Sigmoid colon (tissue), 7 donors: Measurements from ENCODE around the gene HCRT. TPM values are rescaled to one million over a fixed set of nuclear protein-coding genes. Genes with fewer than 3 reads are reported as not detected.

ENCODE experiments used
- DNase-seq: peaks from one replicate; pipeline ENCODE4 v3.0.0-alpha.2; 2019
- H3K27ac ChIP-seq, 4 donors: fragments of 200-600 bp; sonication (generic); one replicate each; pipeline ENCODE4 v1.5.1; 2016 to 2019; ENCODE audit warnings: mild to moderate bottlenecking in 1 of 4
- H3K27me3 ChIP-seq, 3 donors: fragments of 200-600 bp; sonication (generic); one replicate each; pipeline ENCODE4 v1.5.1; 2019; ENCODE audit warnings: mild to moderate bottlenecking in 1 of 3
- H3K36me3 ChIP-seq, 4 donors: fragments of 200-600 bp; sonication (generic); one replicate each; pipeline ENCODE4 v1.5.1; 2016 to 2019
- H3K4me1 ChIP-seq, 4 donors: fragments of 200-600 bp; sonication (generic); one replicate each; pipeline ENCODE4 v1.5.1; 2017 to 2019
- H3K4me3 ChIP-seq, 4 donors: fragments of 200-600 bp; sonication (generic); one replicate each; pipeline ENCODE4 v1.5.1; 2017 to 2019; ENCODE audit warnings: mild to moderate bottlenecking in 2 of 4, moderate library complexity in 1 of 4
- H3K9me3 ChIP-seq, 4 donors: fragments of 200-600 bp in 3 of 4; sonication (generic) in 3 of 4; one replicate each; pipeline versions ENCODE4 v1.5.1 to v1.6.1; 2013 to 2019
- EP300 ChIP-seq, 4 donors: sonication (generic); formaldehyde crosslinking; IDR thresholded peaks; one replicate each; pipeline ENCODE4 v1.6.1; 2017; ENCODE audit warnings: antibody characterized with exemption in 4 of 4
- POLR2A ChIP-seq, 2 donors: fragments of 450-650 bp; IDR thresholded peaks; one replicate each; pipeline ENCODE4 v1.6.1; 2016; ENCODE audit warnings: antibody characterized with exemption in 2 of 2, mild to moderate bottlenecking in 2 of 2, moderate library complexity in 2 of 2
- POLR2AphosphoS5 ChIP-seq, 4 donors: sonication (generic); formaldehyde crosslinking; IDR thresholded peaks; one replicate each; pipeline ENCODE4 v1.6.1; 2017; ENCODE audit warnings: antibody characterized with exemption in 4 of 4
- WGBS, 2 donors: extraction: QIAGEN DNeasy Blood & Tissue Kit; methylation state at CpG; one replicate each; pipeline ENCODE4 v1.1.7; 2013; 5-methylcytosine and 5-hydroxymethylcytosine counted together
- intact Hi-C: fragments of 100-400 bp; cut with DNase I; formaldehyde crosslinking; loops from one replicate; pipeline ENCODE4 v1.15.1; 2023
- polyA plus RNA-seq, 3 donors: library from polyadenylated mRNA; stranded (reverse); fragments of 200-250 nt; gene quantifications; one replicate each; pipeline ENCODE4 v1.2.3, GENCODE V29; 2013
- total RNA-seq, 4 donors: library from RNA; depleted of rRNA; stranded (reverse); fragments of >200 nt; gene quantifications; one replicate each; pipeline ENCODE4 v1.1.0, GENCODE V29; 2016
- TF ChIP-seq, protein P1 (sequence below), 4 experiments: fragments of 450-650 bp in 3 of 4; fragments of 200-600 bp in 1 of 4; IDR thresholded peaks; one replicate each; pipeline ENCODE4 v1.5.1; 2016 to 2019; ENCODE audit warnings: antibody characterized with exemption in 4 of 4, mild to moderate bottlenecking in 3 of 4, moderate library complexity in 2 of 4
- donor health status: healthy with polysubstance abuse.
- donor health status: Bipolar disorder and iron deficiency.
- donor health status: healthy.

HCRT gene
- total and polyA plus RNA-seq, 7 donors, result not detected

DNA sequence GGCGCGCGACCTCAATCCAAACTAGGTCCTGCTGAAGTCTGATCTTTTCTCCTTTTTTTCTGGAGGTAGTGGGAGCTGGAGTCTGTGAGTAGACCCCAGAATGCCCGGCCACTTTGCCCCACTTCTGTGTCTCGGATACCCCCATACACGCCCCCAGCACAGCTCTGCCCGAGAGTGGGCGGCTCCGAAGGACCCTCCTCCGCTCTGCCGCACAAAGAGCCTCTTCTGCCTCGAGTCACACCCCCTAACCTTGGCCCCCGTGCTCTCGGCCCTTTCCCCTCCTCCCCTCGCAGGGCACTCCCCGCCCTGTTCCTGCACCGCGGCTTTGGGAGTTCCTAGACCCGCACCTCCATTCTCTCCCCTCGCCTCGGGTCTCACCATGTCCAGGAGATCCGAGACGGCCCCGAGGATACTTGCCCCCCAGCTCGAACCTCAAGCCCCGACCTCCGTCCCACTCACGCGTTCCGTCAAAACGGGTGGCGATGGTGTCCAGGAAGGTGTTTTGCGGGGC lies 4.8 kb downstream of the HCRT start:
- H3K27me3 ChIP-seq, result peaks cover 17 to 42% (median 28%) of the 10 kb centered on the region in 3 donors
- TF ChIP-seq, protein P1, sequence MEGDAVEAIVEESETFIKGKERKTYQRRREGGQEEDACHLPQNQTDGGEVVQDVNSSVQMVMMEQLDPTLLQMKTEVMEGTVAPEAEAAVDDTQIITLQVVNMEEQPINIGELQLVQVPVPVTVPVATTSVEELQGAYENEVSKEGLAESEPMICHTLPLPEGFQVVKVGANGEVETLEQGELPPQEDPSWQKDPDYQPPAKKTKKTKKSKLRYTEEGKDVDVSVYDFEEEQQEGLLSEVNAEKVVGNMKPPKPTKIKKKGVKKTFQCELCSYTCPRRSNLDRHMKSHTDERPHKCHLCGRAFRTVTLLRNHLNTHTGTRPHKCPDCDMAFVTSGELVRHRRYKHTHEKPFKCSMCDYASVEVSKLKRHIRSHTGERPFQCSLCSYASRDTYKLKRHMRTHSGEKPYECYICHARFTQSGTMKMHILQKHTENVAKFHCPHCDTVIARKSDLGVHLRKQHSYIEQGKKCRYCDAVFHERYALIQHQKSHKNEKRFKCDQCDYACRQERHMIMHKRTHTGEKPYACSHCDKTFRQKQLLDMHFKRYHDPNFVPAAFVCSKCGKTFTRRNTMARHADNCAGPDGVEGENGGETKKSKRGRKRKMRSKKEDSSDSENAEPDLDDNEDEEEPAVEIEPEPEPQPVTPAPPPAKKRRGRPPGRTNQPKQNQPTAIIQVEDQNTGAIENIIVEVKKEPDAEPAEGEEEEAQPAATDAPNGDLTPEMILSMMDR (IDR thresholded peaks at IDR 0.05), result no peak
- TF ChIP-seq POLR2AphosphoS5 (IDR thresholded peaks at IDR 0.05) (no peak), EP300 (IDR thresholded peaks at IDR 0.05) (no peak), POLR2A (IDR thresholded peaks at IDR 0.05) (no peak)
- no peaks in the 10 kb centered on the region for H3K9me3 ChIP-seq
- DNase-seq, result no peak
- intact Hi-C loops, result no loop called here
- no peaks in the 10 kb centered on the region for H3K36me3 ChIP-seq
- WGBS, 2 donors, result 2 to 3% methylated on average over 33 of the region's 33 CpGs
- H3K27ac ChIP-seq, result no peak overlapping the region
- peaks cover 0 to 45% (median 29%) of the 10 kb centered on the region in 4 donors for H3K4me1 ChIP-seq
- H3K4me3 ChIP-seq, result peak overlapping the region in 3 of 4 donors; percentile 30 to 42 (median 30)

DNA sequence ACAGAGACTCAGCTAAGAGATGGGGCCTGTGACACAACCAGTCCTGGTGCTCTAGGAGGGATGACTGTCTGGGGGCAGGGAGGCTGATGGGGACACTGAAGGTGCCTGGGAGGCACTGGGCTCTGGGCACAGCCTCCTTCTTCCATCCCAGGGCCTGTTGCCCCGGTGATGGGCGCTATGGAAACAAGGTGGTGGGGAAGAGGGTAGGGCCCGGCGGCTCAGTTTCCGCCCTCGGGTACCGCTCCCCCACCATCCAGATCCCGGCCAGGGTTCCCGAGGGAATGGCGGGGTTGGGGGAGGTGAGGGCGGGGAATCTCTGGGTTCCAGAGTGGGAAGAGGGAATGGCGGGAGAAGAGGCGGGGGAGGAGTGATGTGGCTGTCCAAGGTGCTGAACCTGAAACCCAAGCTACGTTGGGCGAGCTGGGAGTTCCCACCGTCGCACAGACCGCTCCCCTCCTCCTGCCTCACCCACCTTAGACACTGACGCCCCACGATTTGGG lies 5.3 kb downstream of the HCRT start:
- TF ChIP-seq POLR2A (IDR thresholded peaks at IDR 0.05) (no peak), EP300 (IDR thresholded peaks at IDR 0.05) (no peak)
- Histone ChIP-seq H3K36me3 (no peaks in the 10 kb centered on the region), H3K9me3 (no peaks in the 10 kb centered on the region), H3K27ac (no peak overlapping the region), H3K4me1 (peaks cover 0 to 42% (median 29%) of the 10 kb centered on the region in 4 donors), H3K4me3 (no peak overlapping the region), H3K27me3 (peaks cover 17 to 42% (median 28%) of the 10 kb centered on the region in 3 donors)
- intact Hi-C loops, result no loop called here
- 11 to 17% methylated on average over 20 of the region's 20 CpGs for WGBS, 2 donors
- DNase-seq, result no peak

DNA sequence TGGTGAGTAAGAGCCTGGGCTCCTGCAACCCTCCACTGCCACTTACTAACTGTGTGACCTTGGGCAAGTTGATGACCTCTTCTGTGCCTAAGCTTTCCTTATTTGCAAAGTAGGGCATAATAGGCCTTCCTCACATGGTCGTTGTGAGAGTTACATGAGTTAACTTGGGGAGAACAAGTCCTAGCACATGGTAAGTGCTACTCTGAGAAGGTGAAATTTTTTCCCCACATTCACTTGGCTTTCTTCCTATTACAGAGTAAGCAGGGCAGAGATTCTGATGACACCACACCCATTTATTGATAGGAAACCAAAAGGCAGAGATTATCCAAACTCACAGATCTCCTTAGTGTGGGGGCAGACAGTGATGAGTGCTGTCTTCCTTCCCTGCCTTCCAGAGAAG lies 5.9 kb downstream of the HCRT start:
- no peak overlapping the region for H3K4me3 ChIP-seq
- no peak overlapping the region for H3K27ac ChIP-seq
- intact Hi-C loops, result no loop called here
- H3K36me3 ChIP-seq, result no peaks in the 10 kb centered on the region
- H3K27me3 ChIP-seq, result peaks cover 17 to 42% (median 28%) of the 10 kb centered on the region in 3 donors
- DNase-seq, result no peak
- peaks cover 0 to 35% (median 25%) of the 10 kb centered on the region in 4 donors for H3K4me1 ChIP-seq
- no peaks in the 10 kb centered on the region for H3K9me3 ChIP-seq
- no peak for TF ChIP-seq EP300 (IDR thresholded peaks at IDR 0.05)
- TF ChIP-seq, protein P1 (IDR thresholded peaks at IDR 0.05), result no peak
- 15 to 27% methylated on average over 1 of the region's 1 CpG for WGBS, 2 donors

DNA sequence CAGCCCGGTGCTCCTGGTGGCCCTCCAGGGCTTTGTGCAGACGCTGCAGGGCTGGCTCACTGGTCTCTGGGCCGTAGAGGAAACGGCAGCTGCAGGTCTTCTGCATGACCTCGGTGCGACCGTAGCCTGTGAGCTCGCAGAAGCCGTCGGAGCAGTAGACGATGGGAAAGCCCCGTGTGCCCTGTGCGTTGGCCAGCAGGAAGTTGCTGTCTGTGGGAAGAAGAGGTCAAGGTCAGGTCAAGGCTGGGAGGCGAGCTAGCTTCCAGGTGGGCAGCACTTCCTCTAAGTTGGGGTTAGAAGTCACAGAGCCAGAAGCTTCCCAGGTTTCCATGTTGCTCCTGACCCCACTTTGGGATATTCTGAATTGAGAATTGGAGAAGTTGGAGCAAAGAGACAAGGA lies 6.4 kb downstream of the HCRT start:
- TF ChIP-seq POLR2AphosphoS5 (IDR thresholded peaks at IDR 0.05) (no peak), EP300 (IDR thresholded peaks at IDR 0.05) (no peak), POLR2A (IDR thresholded peaks at IDR 0.05) (no peak)
- TF ChIP-seq, protein P1 (IDR thresholded peaks at IDR 0.05), result no peak
- H3K4me3 ChIP-seq, result no peak overlapping the region
- H3K36me3 ChIP-seq, result no peaks in the 10 kb centered on the region
- H3K27ac ChIP-seq, result no peak overlapping the region
- H3K9me3 ChIP-seq, result no peaks in the 10 kb centered on the region
- peaks cover 17 to 42% (median 28%) of the 10 kb centered on the region in 3 donors for H3K27me3 ChIP-seq
- H3K4me1 ChIP-seq, result peaks cover 0 to 30% (median 21%) of the 10 kb centered on the region in 4 donors
- DNase-seq, result no peak
- 29 to 37% methylated on average over 14 of the region's 14 CpGs for WGBS, 2 donors
- intact Hi-C loops, result no loop called here

DNA sequence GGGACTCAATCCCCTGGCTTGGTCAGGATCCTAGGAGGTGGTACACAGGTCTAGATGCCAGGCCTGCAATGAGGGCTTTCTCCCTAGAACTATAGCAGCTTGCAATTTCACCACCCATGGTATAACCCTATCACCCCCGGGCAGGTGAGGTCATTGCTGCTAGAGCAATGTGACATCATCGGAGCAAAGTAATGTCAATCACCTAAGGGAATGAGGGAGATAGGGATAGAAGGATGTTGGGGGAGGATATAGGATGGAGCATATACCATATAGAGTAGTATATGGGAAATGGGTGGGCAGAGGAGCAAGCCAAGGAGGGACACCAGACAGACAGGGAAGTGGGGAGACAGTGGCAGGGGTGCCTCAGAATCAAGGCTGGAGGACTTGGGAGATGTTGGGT lies 7.6 kb downstream of the HCRT start:
- 75 to 90% methylated on average over 2 of the region's 2 CpGs for WGBS, 2 donors
- Histone ChIP-seq H3K27me3 (peaks cover 17 to 41% (median 28%) of the 10 kb centered on the region in 3 donors), H3K9me3 (no peaks in the 10 kb centered on the region), H3K4me3 (no peak overlapping the region), H3K36me3 (no peaks in the 10 kb centered on the region), H3K27ac (no peak overlapping the region), H3K4me1 (peaks cover 0 to 19% (median 14%) of the 10 kb centered on the region in 4 donors)
- TF ChIP-seq EP300 (IDR thresholded peaks at IDR 0.05) (no peak), POLR2A (IDR thresholded peaks at IDR 0.05) (no peak), POLR2AphosphoS5 (IDR thresholded peaks at IDR 0.05) (no peak)
- TF ChIP-seq, protein P1 (IDR thresholded peaks at IDR 0.05), result no peak
- no peak for DNase-seq
- intact Hi-C loops, result no loop called here
